GM15510 (cell line): ENCODE data around the gene ZNF550.

Experiments
- POLR2A ChIP-seq: IDR thresholded peaks from 3 replicates; pipeline ENCODE4 v1.6.1; 2011; ENCODE audit warnings: borderline replicate concordance; ENCODE audit not compliant: insufficient read length; ENCODE audit errors: extremely low read depth

Gene ZNF550

DNA sequence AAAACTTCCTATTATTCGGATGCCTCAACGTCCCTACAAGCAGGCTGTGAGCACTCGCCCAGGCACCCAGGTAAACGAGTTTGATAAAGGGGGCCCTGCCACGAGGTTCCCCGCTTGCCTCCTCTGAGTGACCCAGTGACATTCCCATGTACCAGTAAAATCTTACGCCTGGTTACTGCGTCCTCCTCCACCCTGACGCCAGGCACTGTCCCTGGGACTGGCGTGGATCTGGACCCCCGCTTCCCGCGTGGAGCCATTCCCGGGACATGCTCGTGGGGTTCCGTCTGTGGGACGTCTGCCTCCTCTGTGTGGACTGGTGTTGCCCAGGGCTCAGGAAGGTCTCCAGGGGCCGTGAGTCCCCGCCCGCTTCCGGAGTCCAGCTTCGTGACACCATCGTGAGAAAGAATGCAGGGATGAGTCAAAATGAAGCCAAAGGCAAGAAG lies 407 bp upstream of the ZNF550 start:
- TF ChIP-seq POLR2A: no peak

DNA sequence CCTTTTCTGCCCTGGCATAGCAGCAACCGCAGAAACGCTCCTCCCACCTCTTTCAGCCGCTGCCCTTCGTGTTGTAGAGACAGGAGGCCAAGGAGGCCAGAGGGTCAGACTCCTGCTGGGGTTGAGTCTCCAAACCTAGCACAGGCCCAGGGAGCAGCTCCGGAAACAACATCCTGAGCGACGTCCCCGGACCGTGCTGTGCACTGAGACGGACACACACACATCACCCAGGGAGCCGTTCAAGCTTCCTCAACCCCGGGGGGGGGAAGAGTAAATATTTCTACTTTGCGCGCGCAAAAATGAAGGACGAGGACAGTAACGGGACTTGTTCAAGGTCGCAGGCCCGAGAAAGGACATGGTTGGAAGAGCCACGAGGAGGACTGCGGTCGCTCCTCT lies 657 bp downstream of the ZNF550 start:
- no peak for TF ChIP-seq POLR2A

DNA sequence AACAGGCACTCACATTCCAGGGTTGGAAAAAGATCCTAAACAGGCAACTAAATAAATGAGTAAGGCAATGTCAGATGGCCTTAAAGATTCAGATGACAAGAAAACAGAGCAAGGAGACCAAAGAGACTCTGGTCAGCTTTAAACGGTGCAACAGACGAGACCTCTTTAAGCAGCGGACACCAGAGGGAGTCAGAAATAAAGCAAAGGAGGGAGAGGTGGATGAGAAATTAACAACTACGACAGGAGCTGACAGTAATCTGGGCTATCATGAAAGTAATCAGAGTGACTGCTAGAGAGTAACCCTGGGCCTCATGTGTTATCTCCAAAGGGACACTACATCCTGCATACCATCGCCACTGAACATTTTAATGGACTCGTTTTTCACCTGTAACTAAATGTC lies 1.1 kb downstream of the ZNF550 start:
- no peak for TF ChIP-seq POLR2A

DNA sequence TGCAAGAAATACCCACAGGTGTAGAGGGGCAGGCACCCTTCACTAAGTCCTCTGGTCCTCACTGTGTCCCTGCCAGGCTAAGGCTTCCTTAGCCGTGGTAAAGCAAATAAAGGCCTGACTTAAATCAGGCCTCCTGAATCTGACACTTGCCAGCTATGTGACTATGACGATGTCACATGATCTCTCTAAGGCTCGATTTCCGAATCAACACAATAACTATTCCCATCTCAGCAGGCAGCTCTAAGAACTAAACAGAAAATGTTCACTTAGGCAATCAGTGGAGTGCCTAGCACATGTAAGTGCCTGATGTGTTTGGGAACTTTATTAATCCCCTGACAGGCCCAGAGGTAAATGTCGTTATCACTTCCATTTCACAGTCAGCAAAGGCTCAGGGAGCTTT lies 2.0 kb downstream of the ZNF550 start:
- TF ChIP-seq POLR2A: no peak

DNA sequence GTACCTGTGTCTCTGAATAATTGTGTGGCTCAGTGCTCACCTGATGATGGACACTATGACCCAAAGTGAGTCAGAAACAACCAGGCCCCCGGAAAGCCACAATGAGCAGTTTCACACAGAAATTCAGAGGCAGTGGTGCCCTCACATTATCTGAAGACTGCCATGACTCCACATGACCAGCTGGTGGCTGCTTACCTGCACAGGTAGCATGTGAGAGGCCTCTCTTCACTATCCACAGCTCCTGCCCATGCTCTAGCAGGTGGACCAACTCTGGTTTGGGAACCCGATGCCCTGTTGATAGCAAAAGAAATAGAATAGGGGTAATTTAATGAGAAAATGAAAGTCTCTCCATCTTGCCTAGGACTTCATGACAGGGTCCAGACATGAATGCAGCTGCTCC lies 7.2 kb downstream of the ZNF550 start:
- no peak for TF ChIP-seq POLR2A

DNA sequence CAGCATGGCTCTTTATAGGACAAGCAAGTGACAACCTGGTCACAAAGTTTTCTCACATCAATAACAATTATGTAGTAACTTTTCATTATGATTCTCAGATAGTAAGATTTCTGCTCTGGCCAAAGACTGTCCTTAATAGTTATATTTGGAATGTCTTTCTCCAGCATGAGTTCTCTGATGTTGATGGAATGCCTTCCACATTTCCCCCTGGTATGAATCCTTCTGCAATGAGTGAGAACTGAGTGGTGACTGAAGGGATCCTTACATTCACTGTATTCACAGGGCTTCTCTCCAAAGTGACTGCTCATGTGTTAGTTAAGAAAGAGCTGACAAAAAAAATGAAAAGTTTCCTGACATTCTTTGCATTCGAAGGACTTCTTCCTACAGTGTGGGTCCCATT lies 13.2 kb downstream of the ZNF550 start:
- no peak for TF ChIP-seq POLR2A

DNA sequence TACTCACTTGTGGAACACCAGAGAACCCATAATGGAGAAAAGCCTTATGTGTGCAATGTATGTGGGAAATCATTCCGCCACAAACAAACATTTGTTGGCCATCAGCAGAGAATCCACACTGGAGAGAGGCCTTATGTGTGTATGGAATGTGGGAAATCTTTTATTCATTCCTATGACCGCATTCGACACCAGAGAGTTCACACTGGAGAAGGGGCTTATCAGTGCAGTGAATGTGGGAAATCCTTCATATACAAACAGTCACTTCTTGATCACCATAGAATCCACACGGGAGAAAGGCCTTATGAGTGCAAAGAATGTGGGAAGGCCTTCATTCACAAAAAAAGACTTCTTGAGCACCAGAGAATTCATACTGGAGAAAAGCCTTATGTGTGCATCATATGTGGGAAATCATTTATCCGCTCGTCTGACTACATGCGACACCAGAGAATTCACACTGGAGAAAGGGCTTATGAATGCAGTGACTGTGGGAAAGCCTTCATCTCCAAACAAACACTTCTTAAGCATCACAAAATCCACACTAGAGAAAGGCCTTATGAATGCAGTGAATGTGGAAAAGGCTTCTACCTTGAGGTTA lies 21.6 kb downstream of the ZNF550 start:
- no peak for TF ChIP-seq POLR2A

DNA sequence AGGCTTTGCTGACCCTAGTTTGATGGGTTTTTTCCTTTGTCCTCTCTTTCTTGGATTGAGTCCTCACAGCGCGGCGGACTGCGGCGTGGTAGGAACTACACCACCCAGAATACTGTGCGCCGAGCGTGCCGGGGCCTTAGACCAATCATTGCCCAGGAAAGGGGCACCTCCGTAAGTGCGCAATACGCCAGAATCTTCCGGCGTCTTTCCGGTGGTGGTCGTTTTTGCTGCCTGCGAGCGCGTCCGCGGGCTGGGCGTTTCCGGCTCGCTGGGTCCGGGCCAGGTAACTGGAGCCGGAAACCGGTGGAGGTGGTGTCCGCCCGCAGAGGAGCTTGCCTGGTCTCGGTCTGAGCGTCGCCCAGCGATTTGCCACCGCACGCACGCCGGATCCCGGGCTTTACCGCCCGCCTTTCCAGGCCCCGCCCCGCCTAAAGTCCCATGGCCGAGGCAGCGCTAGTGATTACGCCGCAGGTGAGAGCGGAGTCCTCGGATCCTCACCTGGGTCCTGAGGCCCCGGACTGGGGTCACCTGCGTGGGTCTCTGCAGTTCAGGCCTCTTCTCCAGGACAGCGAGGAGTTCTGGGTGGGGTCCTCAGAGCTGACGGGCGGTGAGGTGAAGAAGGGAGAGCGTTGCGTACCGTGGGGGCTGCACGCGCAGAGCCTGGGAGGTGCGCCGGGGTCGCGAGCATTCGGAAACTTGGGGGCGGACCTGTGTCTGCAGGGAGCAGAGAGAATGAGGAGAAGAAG lies 32.4 kb downstream of the ZNF550 start, which contains the start of gene ZNF549:
ZNF549 (plus strand) TSS at position 221 of the 746 bp plus-strand sequence; CDS start at position 439, 218 bp downstream.
- TF ChIP-seq POLR2A: peak; percentile 59

DNA sequence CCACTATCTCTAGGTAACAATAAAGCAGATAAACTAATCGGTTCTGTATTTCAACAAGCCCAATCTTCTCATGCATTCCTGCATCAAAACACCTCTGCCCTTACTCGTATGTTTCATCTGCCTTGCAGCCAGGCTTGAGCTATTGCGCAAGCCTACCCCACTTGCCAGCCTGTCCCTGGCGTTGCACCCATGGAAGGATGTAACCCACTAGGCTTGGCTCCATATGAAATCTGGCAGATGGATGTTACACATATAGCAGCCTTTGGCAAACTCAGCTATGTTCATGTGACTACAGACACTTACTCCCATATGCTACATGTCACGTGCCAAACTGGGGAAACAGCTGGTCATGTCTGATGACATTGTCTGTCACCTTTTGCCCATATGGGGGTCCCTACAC lies 44.4 kb downstream of the ZNF550 start:
- TF ChIP-seq POLR2A: no peak

DNA sequence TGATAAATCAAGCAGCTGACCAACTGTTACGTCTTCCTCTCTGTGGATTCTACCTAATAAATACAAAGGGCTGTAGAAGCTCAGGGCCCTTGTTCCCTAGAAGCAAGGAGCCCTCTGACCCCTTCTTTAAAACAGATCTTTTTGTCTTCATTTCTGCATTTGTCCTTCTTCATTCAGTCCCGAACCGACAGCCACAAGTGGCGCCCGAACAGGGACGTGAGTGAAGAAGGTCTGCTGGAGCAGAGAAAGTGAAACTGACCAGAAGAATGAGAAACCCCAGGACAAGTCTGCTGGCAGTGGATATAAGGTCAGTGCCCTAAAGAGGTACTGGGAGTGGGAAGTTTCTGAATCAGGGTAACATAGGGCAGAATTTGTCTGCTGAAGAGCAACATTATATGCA lies 46.8 kb downstream of the ZNF550 start:
- no peak for TF ChIP-seq POLR2A

DNA sequence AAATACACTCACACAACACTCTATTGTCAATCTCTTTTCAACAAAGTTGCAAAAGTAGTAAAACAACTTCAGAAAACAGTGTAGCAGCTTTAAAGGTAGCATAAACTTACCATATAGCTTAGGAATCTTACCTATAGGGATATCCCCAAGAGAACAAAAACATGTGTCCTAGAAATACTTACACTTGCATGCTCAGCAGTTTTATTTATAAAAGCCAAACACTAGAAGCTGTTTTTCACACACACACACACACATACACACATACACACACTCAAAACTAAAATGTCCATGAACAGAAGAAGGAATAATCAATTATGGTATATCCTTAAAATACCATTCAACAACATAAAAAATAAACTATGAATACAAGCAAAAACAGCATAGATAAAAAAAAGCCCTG lies 48.2 kb downstream of the ZNF550 start:
- no peak for TF ChIP-seq POLR2A

DNA sequence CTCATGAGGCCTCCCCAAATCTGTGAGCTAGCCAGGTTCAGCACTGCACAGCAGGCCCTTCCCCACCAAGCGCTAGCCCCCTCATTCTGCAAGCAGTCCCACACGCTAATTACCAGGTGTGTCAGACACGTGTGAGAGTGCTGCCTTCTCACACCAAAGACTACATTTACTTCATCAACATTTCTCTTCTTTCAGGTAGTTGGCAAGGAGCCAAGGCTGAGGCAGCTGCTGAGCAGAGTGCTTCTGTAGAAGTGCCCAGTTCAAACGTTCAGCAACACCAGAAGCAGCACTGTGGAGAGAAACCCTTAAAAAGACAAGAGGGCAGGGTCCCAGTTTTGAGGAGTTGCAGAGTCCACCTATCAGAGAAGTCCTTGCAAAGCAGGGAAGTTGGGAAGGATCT lies 53.5 kb downstream of the ZNF550 start:
- no peak for TF ChIP-seq POLR2A

DNA sequence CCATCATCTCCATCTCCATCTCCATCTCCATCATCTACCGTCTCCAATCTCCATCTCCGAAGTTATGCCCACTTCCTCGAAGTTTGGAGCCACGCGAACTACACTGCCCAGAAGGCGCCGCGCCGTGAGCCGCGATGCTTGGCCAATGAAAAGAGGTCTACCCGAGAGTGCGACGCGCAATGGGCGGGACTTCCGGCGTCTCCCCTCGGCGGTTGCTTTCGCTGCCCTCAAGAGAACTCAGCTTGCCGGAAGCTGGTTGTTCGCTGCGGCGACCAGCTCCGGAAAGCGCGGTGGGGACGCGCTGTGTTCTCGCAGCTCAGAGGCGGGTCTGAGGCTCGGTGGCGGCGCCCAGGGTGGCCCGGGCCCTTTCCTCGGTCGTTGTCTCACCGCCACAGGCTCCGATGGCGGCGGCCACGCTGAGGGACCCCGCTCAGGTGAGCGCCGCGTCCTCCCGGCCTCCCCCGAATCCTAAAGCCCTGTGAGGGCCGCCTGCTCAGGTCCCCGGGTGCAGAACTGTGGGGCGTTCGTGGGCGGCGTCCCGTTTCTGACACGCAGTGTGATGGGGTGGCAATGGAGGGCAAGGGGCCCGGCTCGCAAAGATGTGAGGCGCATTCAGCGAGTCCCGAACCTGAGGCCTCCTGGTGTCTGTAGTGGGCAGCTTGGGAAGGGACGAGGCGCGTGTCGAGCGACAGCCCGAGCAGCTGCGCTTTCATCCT lies 59.8 kb downstream of the ZNF550 start, which contains the start of gene ZNF773:
ZNF773 (plus strand) TSS at position 259 of the 716 bp plus-strand sequence; CDS start at position 402, 143 bp downstream.
- TF ChIP-seq POLR2A: peak; percentile 88

DNA sequence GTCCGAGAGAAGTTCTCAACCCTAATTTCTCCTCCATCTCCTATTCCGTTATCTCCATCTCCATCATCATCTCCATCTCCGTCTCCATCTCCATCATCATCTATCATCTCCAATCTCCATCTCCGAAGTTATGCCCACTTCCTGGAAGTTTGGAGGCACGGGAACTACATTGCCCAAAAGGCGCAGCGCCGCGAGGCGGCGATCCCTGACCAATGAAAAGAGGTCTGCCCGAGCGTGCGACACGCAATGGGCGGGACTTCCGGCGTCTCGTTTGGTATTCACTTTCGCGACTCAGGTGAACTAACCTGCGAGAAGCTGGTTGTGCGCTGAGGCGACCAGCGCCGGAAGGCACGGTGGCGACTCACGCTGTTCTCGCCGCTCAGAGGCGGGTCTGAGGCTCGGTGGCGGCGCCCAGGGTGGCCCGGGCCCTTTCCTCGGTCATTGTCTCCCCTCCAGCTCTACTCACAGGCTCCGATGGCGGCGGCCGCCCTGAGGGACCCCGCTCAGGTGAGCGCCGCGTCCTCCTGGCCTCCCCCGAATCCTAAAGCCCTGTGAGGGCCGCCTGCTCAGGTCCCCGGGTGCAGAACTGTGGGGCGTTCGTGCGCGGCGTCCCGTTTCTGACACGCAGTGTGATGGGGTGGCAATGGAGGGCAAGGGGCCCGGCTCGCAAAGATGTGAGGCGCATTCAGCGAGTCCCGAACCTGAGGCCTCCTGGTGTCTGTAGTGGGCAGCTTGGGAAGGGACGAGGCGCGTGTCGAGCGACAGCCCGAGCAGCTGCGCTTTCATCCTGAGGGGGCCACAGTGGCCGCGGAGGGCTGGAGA lies 72.0 kb downstream of the ZNF550 start, which contains the start of gene ZNF419:
ZNF419 (plus strand) TSS at position 274 of the 822 bp plus-strand sequence; CDS start at position 475, 201 bp downstream.
- TF ChIP-seq POLR2A: peak; percentile 64
